Fibroblast of lung (primary cell): Measurements from ENCODE around the gene MIPOL1. TPM values are rescaled to one million over a fixed set of nuclear protein-coding genes. Genes with fewer than 3 reads are reported as not detected.
A peak's percentile ranks its signal among the peaks of the same experiment; 100 is the strongest.

Source experiments
- DNase-seq, 2 donors: peaks; one replicate each; pipeline versions ENCODE4 v3.0.0 to v3.0.0-alpha.2; 2010; ENCODE audit warnings: low read depth in 2 of 2
- H2AFZ ChIP-seq: 2 replicates; pipeline ENCODE4 v1.5.1; 2012; ENCODE audit warnings: low read length, control low read depth, inconsistent platforms
- H3K27ac ChIP-seq: 2 replicates; pipeline ENCODE4 v1.5.1; 2011; ENCODE audit warnings: low read length, control low read depth; ENCODE audit not compliant: insufficient read depth
- H3K27me3 ChIP-seq: 2 replicates; pipeline ENCODE4 v1.5.1; 2011; ENCODE audit warnings: mild to moderate bottlenecking, low read length; ENCODE audit not compliant: control insufficient read depth, insufficient read depth
- H3K36me3 ChIP-seq: 2 replicates; pipeline ENCODE4 v1.5.1; 2011; ENCODE audit warnings: low read length; ENCODE audit not compliant: control insufficient read depth, insufficient read depth
- H3K4me1 ChIP-seq: 2 replicates; pipeline ENCODE4 v1.5.1; 2011; ENCODE audit warnings: low read length; ENCODE audit not compliant: control insufficient read depth, insufficient read depth; ENCODE audit errors: extremely low read depth
- H3K4me2 ChIP-seq: 2 replicates; pipeline ENCODE4 v1.5.1; 2011; ENCODE audit warnings: low read length, control low read depth; ENCODE audit not compliant: insufficient read depth; ENCODE audit errors: extremely low read depth
- H3K4me3 ChIP-seq, 4 experiments: fragments of 200-600 bp in 1 of 4; sonication (generic) in 1 of 4; replicated peaks in 1 of 4; 2 replicates each; pipeline ENCODE4 v1.5.1; 2011 to 2016; ENCODE audit warnings: low read length in 4 of 4, low read depth in 3 of 4, mild to moderate bottlenecking in 3 of 4, control low read depth in 2 of 4, inconsistent platforms in 1 of 4, mixed read lengths in 1 of 4; ENCODE audit not compliant: insufficient read depth in 1 of 4; ENCODE audit errors: control extremely low read depth in 1 of 4
- H3K79me2 ChIP-seq: 2 replicates; pipeline ENCODE4 v1.5.1; 2012; ENCODE audit warnings: mild to moderate bottlenecking, low read length, inconsistent platforms; ENCODE audit not compliant: control insufficient read depth, insufficient read depth
- H3K9ac ChIP-seq: 2 replicates; pipeline ENCODE4 v1.5.1; 2011; ENCODE audit warnings: mild to moderate bottlenecking, low read length, control low read depth; ENCODE audit not compliant: insufficient read depth
- H3K9me3 ChIP-seq: 2 replicates; pipeline ENCODE4 v1.5.1; 2012; ENCODE audit warnings: low read depth, low read length; ENCODE audit not compliant: control insufficient read depth, insufficient read depth
- H4K20me1 ChIP-seq: 2 replicates; pipeline ENCODE4 v1.5.1; 2011; ENCODE audit warnings: low read length; ENCODE audit not compliant: control insufficient read depth, insufficient read depth; ENCODE audit errors: extremely low read depth
- CTCF ChIP-seq, 2 donors: IDR thresholded peaks in 1 of 2; conservative IDR thresholded peaks in 1 of 2; 1 replicate in 1 of 2; 2 replicates in 1 of 2; pipeline ENCODE4 v1.5.1; 2011 to 2012; ENCODE audit warnings: low read length in 2 of 2, control low read depth in 1 of 2, inconsistent platforms in 1 of 2, low read depth in 1 of 2, mild to moderate bottlenecking in 1 of 2
- EZH2 ChIP-seq: IDR thresholded peaks from 2 replicates; pipeline ENCODE4 v1.5.1; 2012; ENCODE audit warnings: low read length, control low read depth, mild to moderate bottlenecking; ENCODE audit errors: missing control alignments
- polyA plus RNA-seq, 2 donors: library from polyadenylated mRNA; depleted of rRNA in 1 of 2; stranded (reverse) in 1 of 2; unstranded in 1 of 2; fragments of >200 nt; gene quantifications; 2 replicates each; pipeline ENCODE4 v1.2.1, GENCODE V29; 2011 to 2012; ENCODE audit warnings: missing spikeins in 1 of 2
- total RNA-seq: library from RNA; depleted of rRNA; stranded (reverse); fragments of >200 nt; gene quantifications from 2 replicates; pipeline ENCODE4 v1.2.1, GENCODE V29; 2014

MIPOL1 gene
- total and polyA plus RNA-seq, 2 donors (not counting 1 experiment from before 2014, with no cell fraction given), result 6.4 to 8.6 TPM

- Histone ChIP-seq H3K4me3 (peak overlapping the region; percentile 52 to 71 (median 62)), H3K79me2 (no peaks in the 10 kb centered on the region), H3K27me3 (peaks cover 79% of the 10 kb centered on the region), H3K4me1 (no peaks in the 10 kb centered on the region), H4K20me1 (no peaks in the 10 kb centered on the region), H2AFZ (peak overlapping the region; percentile 73), H3K4me2 (peak overlapping the region; percentile 88), H3K9me3 (no peaks in the 10 kb centered on the region), H3K9ac (peak overlapping the region; percentile 21), H3K27ac (no peak overlapping the region), H3K36me3 (no peaks in the 10 kb centered on the region)
- peak; percentile 91 to 94 for TF ChIP-seq CTCF (conservative IDR thresholded peaks at IDR 0.05 in 1 of 2, IDR thresholded peaks at IDR 0.05 in 1 of 2; ENCODE audit: low read depth in 1 of 2, low read length in 2 of 2)
- TF ChIP-seq EZH2, result peak; percentile 34
- peak; percentile 64 to 84 for DNase-seq
Observed at GRCh38 chr14:37594238-37594970, 396.7 kb downstream of the MIPOL1 start.

DNA sequence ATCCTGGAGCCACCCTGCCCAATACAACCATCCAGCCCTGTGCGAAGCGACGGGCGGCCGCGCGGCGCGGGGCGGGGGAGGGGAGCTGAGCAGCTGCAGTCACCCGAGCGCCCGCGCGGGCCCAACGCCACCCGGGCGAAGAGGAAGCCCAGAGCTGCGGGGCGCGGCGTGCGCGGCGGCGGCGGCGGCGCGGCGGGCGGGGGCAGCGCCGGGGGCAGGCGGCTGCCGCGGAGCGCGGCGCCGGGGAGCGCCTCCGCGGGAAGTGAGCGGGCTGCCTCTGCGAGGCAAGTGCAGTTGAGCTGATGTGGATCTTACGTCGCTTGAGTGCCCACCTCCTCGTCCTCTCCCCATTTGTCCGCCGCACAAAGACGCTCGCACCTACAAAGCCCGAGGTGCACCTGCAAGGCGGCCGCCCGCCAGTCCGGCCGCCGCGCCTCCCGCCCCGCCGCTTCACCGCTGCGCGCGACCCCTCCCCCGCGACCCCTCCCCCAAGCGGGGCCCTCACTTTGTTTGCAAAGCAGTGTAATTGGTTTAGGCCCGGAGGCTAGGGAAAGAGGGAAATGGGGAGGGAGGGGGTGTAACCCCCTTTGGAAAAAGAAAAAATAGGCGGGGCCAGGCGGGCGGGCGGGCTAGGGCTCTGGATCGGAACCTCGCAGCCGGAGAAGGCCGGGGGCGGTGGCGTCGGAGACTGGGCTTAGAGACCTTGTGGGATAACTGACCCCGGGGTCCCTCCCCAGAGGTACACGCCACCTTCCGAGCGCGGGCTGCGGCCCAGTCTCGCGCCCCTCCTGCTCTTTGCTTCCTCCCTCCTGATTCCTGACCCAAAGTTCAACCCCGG, 397.5 kb downstream of the MIPOL1 start, which contains the start of the genes FOXA1 and TTC6:
Gene FOXA1, minus strand, starts transcription at position 279 of the 838 bp plus-strand sequence. Its CDS starts 277 bp downstream, at position 2.
Gene TTC6, plus strand, starts transcription at position 659 of the 838 bp plus-strand sequence. CDS start 26,436 bp downstream, outside the sequence.
- Histone ChIP-seq H3K27me3 (peaks cover 80% of the 10 kb centered on the region), H3K9me3 (no peaks in the 10 kb centered on the region), H3K9ac (peak within 1 kb of the TSS; percentile 21), H4K20me1 (no peaks in the 10 kb centered on the region), H3K27ac (no peak within 1 kb of the TSS), H3K79me2 (no peaks in the 10 kb centered on the region), H3K4me2 (peak within 1 kb of the TSS; percentile 88), H3K4me3 (peak within 1 kb of the TSS; percentile 52 to 71 (median 62)), H2AFZ (peak within 1 kb of the TSS; percentile 73), H3K4me1 (no peaks in the 10 kb centered on the region), H3K36me3 (no peaks in the 10 kb centered on the region)
- DNase-seq, result peak in 1 of 2 donors; percentile 12
- TF ChIP-seq EZH2, result no peak
- TF ChIP-seq CTCF (conservative IDR thresholded peaks at IDR 0.05 in 1 of 2, IDR thresholded peaks at IDR 0.05 in 1 of 2; ENCODE audit: low read depth in 1 of 2, low read length in 2 of 2), result no peak
